CD14-positive monocyte (primary cell): ENCODE measurements around the gene ISG15. TPM values are rescaled to one million over a fixed set of nuclear protein-coding genes. Genes with fewer than 3 reads are reported as not detected.
A peak's percentile ranks its signal among the peaks of the same experiment; 100 is the strongest.

Experiments used
- DNase-seq, 3 donors: peaks; one replicate each; pipeline ENCODE4 v3.0.0-alpha.2; 2011 to 2022
- H2AFZ ChIP-seq: 2 replicates; pipeline ENCODE4 v1.6.0; 2012; ENCODE audit warnings: mild to moderate bottlenecking, low read depth, low read length, inconsistent platforms; ENCODE audit not compliant: insufficient read depth, poor library complexity, severe bottlenecking
- H3K27ac ChIP-seq, 2 donors: 1 replicate in 1 of 2; 2 replicates in 1 of 2; pipeline ENCODE4 v1.5.1; 2012 to 2013; ENCODE audit warnings: low read length in 2 of 2, control low read depth in 1 of 2, inconsistent platforms in 1 of 2, low read depth in 1 of 2, mild to moderate bottlenecking in 1 of 2
- H3K27me3 ChIP-seq, 2 donors: one replicate each; pipeline versions ENCODE4 v1.6.0 to v1.6.1; 2011 to 2013; ENCODE audit warnings: low read length in 2 of 2; ENCODE audit not compliant: control insufficient read depth in 2 of 2, insufficient read depth in 2 of 2
- H3K36me3 ChIP-seq, 2 donors: replicated peaks in 1 of 2; 1 replicate in 1 of 2; 2 replicates in 1 of 2; pipeline versions ENCODE4 v1.5.1 to v1.6.1; 2012 to 2013; ENCODE audit warnings: low read length in 2 of 2, control low read depth in 1 of 2, inconsistent platforms in 1 of 2, mild to moderate bottlenecking in 1 of 2; ENCODE audit not compliant: insufficient read depth in 2 of 2, control insufficient read depth in 1 of 2
- H3K4me1 ChIP-seq, 2 donors: 1 replicate in 1 of 2; 2 replicates in 1 of 2; pipeline versions ENCODE4 v1.5.1 to v1.6.1; 2012 to 2013; ENCODE audit warnings: low read length in 2 of 2, control low read depth in 1 of 2, inconsistent platforms in 1 of 2, mild to moderate bottlenecking in 1 of 2, moderate library complexity in 1 of 2; ENCODE audit not compliant: insufficient read depth in 2 of 2, control insufficient read depth in 1 of 2
- H3K4me2 ChIP-seq: replicated peaks from 2 replicates; pipeline ENCODE3; 2012; ENCODE audit warnings: low read length, moderate library complexity, mild to moderate bottlenecking; ENCODE audit not compliant: poor library complexity, severe bottlenecking; ENCODE audit errors: extremely low read depth
- H3K4me3 ChIP-seq, 3 experiments: fragments of 200-600 bp in 1 of 3; sonication (generic) in 1 of 3; replicated peaks in 1 of 3; 1 replicate in 2 of 3; 2 replicates in 1 of 3; pipeline ENCODE4 v1.5.1; 2011 to 2013; ENCODE audit warnings: low read length in 3 of 3, mild to moderate bottlenecking in 3 of 3, control low read depth in 2 of 3, low read depth in 2 of 3, inconsistent platforms in 1 of 3, moderate library complexity in 1 of 3
- H3K79me2 ChIP-seq: 2 replicates; pipeline ENCODE4 v1.6.0; 2012; ENCODE audit warnings: mild to moderate bottlenecking, control low read depth, inconsistent platforms, low read length, moderate library complexity; ENCODE audit not compliant: insufficient read depth
- H3K9ac ChIP-seq: 2 replicates; pipeline ENCODE4 v1.6.0; 2017; ENCODE audit warnings: low read length, mild to moderate bottlenecking; ENCODE audit not compliant: insufficient read depth, poor library complexity, severe bottlenecking
- H3K9me3 ChIP-seq, 2 donors: replicated peaks in 1 of 2; 1 replicate in 1 of 2; 2 replicates in 1 of 2; pipeline versions ENCODE4 v1.5.1 to v1.6.1; 2012 to 2013; ENCODE audit warnings: low read length in 2 of 2, control low read depth in 1 of 2; ENCODE audit not compliant: control insufficient read depth in 1 of 2, insufficient read depth in 1 of 2
- H4K20me1 ChIP-seq: 2 replicates; pipeline ENCODE4 v1.6.0; 2012; ENCODE audit warnings: mild to moderate bottlenecking, low read length, control low read depth, moderate library complexity; ENCODE audit not compliant: insufficient read depth
- H3K27ac Mint-ChIP-seq, 7 donors: one replicate each; pipeline ENCODE4 v1.8.0; 2020; ENCODE audit warnings: mild to moderate bottlenecking in 7 of 7, mixed read lengths in 7 of 7, moderate library complexity in 6 of 7, inconsistent platforms in 2 of 7
- H3K27me3 Mint-ChIP-seq, 3 donors: one replicate each; pipeline ENCODE4 v1.8.0; 2021 to 2022; ENCODE audit warnings: low read depth in 3 of 3, mild to moderate bottlenecking in 3 of 3, mixed read lengths in 3 of 3, moderate library complexity in 3 of 3, inconsistent platforms in 1 of 3
- H3K36me3 Mint-ChIP-seq, 2 donors: one replicate each; pipeline ENCODE4 v1.8.0; 2020; ENCODE audit warnings: mixed read lengths in 2 of 2, inconsistent platforms in 1 of 2, mild to moderate bottlenecking in 1 of 2
- H3K4me1 Mint-ChIP-seq: one replicate; pipeline ENCODE4 v1.8.0; 2020; ENCODE audit warnings: mild to moderate bottlenecking, mixed read lengths
- H3K4me3 Mint-ChIP-seq, 2 donors: one replicate each; pipeline ENCODE4 v1.8.0; 2020; ENCODE audit warnings: mild to moderate bottlenecking in 2 of 2, mixed read lengths in 2 of 2, moderate library complexity in 1 of 2
- H3K9me3 Mint-ChIP-seq, 7 donors: one replicate each; pipeline ENCODE4 v1.8.0; 2020 to 2022; ENCODE audit warnings: mixed read lengths in 7 of 7, mild to moderate bottlenecking in 6 of 7, moderate library complexity in 6 of 7, inconsistent platforms in 2 of 7
- WGBS: methylation state at CpG from one replicate; pipeline ENCODE4 v1.1.5; 2013; ENCODE audit warnings: missing lambda C conversion rate; ENCODE audit not compliant: insufficient coverage; 5-methylcytosine and 5-hydroxymethylcytosine counted together
- intact Hi-C, 2 donors: fragments of 100-400 bp; cut with micrococcal nuclease; formaldehyde crosslinking; loops; one replicate each; pipeline versions ENCODE4 v1.15.0 to v1.15.1; 2023
- polyA plus RNA-seq, 3 donors: library from polyadenylated mRNA; depleted of rRNA in 1 of 3; unstranded in 2 of 3; stranded (reverse) in 1 of 3; fragments of 300-500 nt in 2 of 3; fragments of >200 nt in 1 of 3; fragmentation: Illumina TruSeq in 2 of 3; gene quantifications; 1 replicate in 2 of 3; 2 replicates in 1 of 3; pipeline ENCODE4 v1.2.3, GENCODE V29; 2012 to 2021
- TF ChIP-seq, protein P1 (sequence below): fragments of 200-600 bp; IDR thresholded peaks from one replicate; pipeline ENCODE4 v1.8.0; 2022; ENCODE audit warnings: antibody characterized with exemption, mild to moderate bottlenecking

ISG15 gene
- polyA plus RNA-seq, 3 donors: 128 to 241 (median 145) TPM

DNA sequence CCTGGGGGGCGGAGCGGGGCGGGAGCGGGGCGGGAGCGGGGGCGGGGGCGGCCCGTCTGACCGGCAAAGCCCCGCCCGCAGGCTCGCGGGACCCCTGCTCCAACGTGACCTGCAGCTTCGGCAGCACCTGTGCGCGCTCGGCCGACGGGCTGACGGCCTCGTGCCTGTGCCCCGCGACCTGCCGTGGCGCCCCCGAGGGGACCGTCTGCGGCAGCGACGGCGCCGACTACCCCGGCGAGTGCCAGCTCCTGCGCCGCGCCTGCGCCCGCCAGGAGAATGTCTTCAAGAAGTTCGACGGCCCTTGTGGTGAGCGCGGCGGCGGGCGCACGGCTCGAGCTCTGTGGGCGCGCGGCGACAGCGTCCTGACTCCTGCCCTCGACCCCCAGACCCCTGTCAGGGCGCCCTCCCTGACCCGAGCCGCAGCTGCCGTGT lies 27.8 kb downstream of the ISG15 start:
- H3K27ac ChIP-seq: no peak overlapping the region
- H3K36me3 ChIP-seq: no peaks in the 10 kb centered on the region
- Mint-ChIP-seq H3K27me3 (peaks cover 22 to 51% (median 44%) of the 10 kb centered on the region in 3 donors), H3K9me3 (peaks cover 0 to 9% (median 4%) of the 10 kb centered on the region in 7 donors), H3K4me1 (peaks cover 20% of the 10 kb centered on the region), H3K36me3 (peaks cover 0 to 2% of the 10 kb centered on the region in 2 donors), H3K27ac (no peak overlapping the region), H3K4me3 (peak overlapping the region in 1 of 2 donors; percentile 39)
- 57% methylated on average over 53 of the region's 60 CpGs for WGBS
- H3K4me3 ChIP-seq: no peak overlapping the region
- H3K27me3 ChIP-seq: peaks cover 3 to 33% of the 10 kb centered on the region in 2 donors
- H3K9ac ChIP-seq: no peak overlapping the region
- H4K20me1 ChIP-seq: no peaks in the 10 kb centered on the region
- H3K9me3 ChIP-seq: no peaks in the 10 kb centered on the region
- no peaks in the 10 kb centered on the region for H3K79me2 ChIP-seq
- intact Hi-C loops: no loop called here
- H3K4me2 ChIP-seq: no peak overlapping the region
- H2AFZ ChIP-seq: no peak overlapping the region
- no peak for DNase-seq
- peaks cover 24 to 27% of the 10 kb centered on the region in 2 donors for H3K4me1 ChIP-seq
- TF ChIP-seq, protein P1, sequence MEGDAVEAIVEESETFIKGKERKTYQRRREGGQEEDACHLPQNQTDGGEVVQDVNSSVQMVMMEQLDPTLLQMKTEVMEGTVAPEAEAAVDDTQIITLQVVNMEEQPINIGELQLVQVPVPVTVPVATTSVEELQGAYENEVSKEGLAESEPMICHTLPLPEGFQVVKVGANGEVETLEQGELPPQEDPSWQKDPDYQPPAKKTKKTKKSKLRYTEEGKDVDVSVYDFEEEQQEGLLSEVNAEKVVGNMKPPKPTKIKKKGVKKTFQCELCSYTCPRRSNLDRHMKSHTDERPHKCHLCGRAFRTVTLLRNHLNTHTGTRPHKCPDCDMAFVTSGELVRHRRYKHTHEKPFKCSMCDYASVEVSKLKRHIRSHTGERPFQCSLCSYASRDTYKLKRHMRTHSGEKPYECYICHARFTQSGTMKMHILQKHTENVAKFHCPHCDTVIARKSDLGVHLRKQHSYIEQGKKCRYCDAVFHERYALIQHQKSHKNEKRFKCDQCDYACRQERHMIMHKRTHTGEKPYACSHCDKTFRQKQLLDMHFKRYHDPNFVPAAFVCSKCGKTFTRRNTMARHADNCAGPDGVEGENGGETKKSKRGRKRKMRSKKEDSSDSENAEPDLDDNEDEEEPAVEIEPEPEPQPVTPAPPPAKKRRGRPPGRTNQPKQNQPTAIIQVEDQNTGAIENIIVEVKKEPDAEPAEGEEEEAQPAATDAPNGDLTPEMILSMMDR: no peak

DNA sequence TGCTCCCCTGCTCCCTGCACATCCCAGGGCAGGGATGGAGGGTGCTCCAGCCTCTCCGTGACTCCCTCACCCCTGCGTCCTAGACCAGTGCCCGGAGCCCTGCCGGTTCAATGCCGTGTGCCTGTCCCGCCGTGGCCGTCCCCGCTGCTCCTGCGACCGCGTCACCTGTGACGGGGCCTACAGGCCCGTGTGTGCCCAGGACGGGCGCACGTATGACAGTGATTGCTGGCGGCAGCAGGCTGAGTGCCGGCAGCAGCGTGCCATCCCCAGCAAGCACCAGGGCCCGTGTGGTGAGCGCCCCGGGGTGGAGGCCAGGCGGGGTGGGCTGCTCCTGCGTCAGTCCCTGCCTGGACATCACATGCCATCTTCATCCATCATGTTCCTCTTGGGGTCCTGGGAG lies 28.6 kb downstream of the ISG15 start:
- H3K36me3 Mint-ChIP-seq: peaks cover 0 to 2% of the 10 kb centered on the region in 2 donors

More for the DNA sequence above, 28.6 kb downstream of the ISG15 start:
- no peak overlapping the region for H3K27ac Mint-ChIP-seq
- H3K4me2 ChIP-seq: no peak overlapping the region
- no peaks in the 10 kb centered on the region for H3K36me3 ChIP-seq
- TF ChIP-seq, protein P1: no peak
- H3K4me1 Mint-ChIP-seq: peaks cover 20% of the 10 kb centered on the region
- no peaks in the 10 kb centered on the region for H3K9me3 ChIP-seq
- peaks cover 24 to 27% of the 10 kb centered on the region in 2 donors for H3K4me1 ChIP-seq
- peaks cover 3 to 30% of the 10 kb centered on the region in 2 donors for H3K27me3 ChIP-seq
- peaks cover 0 to 9% (median 4%) of the 10 kb centered on the region in 7 donors for H3K9me3 Mint-ChIP-seq
- 91% methylated on average over 23 of the region's 25 CpGs for WGBS
- H3K27me3 Mint-ChIP-seq: peaks cover 20 to 43% (median 38%) of the 10 kb centered on the region in 3 donors
- no peak overlapping the region for H3K9ac ChIP-seq
- no peaks in the 10 kb centered on the region for H3K79me2 ChIP-seq
- no peak for DNase-seq
- H3K4me3 ChIP-seq: no peak overlapping the region
- H4K20me1 ChIP-seq: no peaks in the 10 kb centered on the region
- no peak overlapping the region for H2AFZ ChIP-seq
- no peak overlapping the region for H3K4me3 Mint-ChIP-seq
- H3K27ac ChIP-seq: no peak overlapping the region
- intact Hi-C loops: no loop called here
